Stimulated activated CD4-positive, alpha-beta T cell treated with anti-CD3 and anti-CD28 coated beads, Interleukin-15, amount 100 ng/mL, for 1 hour (primary cell): Measurements from ENCODE around the gene TMEM18.

Experiments
- DNase-seq, 2 donors: peaks; one replicate each; pipeline ENCODE4 v3.0.0-alpha.2; 2020; ENCODE audit warnings: low read depth in 1 of 2, low spot score in 1 of 2

Gene TMEM18

GRCh38 chr2:673615-674320 is 3.4 kb downstream of the TMEM18 start:
- DNase-seq, result no peak

GRCh38 chr2:673016-673415 is 4.2 kb downstream of the TMEM18 start:
- DNase-seq, result no peak

GRCh38 chr2:672606-672905 is 4.7 kb downstream of the TMEM18 start:
- DNase-seq, result no peak

DNA sequence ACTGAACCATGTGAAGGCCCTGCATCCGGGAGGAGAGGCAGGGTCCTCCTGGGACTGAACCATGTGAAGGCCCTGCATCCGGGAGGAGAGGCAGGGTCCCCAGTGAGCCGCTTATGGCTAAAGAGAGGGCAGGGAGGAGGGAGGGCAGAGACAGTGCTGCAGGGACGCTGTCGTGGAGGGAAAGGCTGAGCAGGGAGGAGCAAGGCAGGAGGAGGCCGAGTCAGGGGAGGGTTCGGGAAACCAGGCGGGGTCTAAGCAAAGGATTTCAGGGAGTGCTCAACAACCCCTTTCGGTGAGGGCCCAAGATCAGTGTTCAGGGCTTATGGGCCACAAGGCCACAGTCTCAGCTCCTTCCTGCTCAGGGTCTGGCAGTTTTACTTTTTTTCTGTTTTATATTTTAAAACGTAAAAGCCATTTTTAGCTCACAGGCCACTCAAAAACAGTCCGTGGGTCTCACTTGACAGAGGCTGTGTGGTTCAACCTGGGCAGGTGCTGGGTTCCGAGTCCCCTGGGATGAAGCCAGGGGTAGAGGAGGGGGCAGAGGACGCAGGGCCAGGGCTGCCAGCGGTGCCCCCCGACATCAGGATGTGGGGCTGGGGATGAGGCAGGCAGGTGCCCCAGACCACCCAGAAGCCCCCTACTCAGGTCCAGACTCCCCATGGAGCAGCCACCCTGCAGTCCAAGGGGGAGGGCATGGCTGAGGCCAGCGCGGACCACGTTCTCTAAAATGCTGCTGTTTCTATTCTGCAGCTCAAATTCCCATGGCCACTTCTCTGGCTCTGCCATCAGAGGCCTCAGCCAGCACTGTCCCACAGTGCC is 5.2 kb downstream of the TMEM18 start:
- DNase-seq, result no peak

GRCh38 chr2:671072-671471 is 6.1 kb downstream of the TMEM18 start:
- DNase-seq, result no peak

DNA sequence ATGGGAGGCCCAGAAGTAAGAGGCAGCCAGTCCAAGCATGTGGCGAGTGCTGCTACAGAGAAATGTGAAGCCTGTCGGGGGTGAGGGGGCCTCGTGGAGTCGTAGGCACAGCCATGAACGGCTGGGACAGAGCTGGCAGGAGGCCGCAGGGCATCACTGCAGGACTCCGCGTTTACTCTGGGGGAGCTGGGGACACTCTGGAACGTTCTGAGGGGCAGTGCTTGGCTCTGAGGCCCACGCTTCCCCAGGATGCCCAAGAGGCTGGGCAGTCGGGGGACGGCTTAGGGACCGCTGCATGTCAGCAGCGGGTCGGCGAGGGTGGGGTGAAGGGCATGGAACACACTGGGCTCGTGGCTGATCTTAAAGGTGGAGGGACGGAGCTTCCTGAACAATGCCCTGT is 6.6 kb downstream of the TMEM18 start:
- no peak for DNase-seq

- DNase-seq, result no peak
Observed at GRCh38 chr2:669323-669722, 7.9 kb downstream of the TMEM18 start.

- DNase-seq, result no peak
Observed at GRCh38 chr2:668000-668398, 9.2 kb downstream of the TMEM18 start.

DNA sequence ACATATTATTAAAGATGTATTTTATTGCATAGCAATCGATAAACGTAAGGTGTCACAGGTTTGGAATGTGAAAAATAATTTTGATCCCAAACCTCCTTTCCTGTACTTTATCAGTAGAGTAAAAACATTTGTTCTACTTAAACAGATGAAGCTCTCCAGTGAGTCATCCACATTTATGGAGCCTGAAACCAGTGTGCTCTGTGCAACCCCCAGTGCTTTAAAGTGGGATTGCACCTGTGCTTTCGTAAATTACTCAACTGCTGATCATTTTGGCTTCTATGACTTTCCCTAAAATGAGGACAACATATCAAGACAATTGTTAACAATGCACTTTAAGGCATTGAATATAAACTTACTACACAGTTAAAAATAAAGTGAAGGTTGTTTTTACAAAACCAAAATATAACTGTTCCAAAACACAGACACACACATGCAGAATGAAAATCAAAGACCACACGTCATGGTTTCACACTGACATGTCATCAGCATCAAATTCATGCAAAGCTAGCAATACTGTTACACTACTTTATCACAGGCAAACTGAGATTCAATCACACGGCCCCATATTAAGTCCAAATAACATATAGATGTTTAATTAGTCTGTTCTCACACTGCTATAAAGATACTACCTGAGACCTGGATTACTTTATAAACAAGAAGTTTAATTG is 9.7 kb downstream of the TMEM18 start:
- DNase-seq, result no peak

GRCh38 chr2:666441-666840 is 10.8 kb downstream of the TMEM18 start:
- DNase-seq, result no peak

DNA sequence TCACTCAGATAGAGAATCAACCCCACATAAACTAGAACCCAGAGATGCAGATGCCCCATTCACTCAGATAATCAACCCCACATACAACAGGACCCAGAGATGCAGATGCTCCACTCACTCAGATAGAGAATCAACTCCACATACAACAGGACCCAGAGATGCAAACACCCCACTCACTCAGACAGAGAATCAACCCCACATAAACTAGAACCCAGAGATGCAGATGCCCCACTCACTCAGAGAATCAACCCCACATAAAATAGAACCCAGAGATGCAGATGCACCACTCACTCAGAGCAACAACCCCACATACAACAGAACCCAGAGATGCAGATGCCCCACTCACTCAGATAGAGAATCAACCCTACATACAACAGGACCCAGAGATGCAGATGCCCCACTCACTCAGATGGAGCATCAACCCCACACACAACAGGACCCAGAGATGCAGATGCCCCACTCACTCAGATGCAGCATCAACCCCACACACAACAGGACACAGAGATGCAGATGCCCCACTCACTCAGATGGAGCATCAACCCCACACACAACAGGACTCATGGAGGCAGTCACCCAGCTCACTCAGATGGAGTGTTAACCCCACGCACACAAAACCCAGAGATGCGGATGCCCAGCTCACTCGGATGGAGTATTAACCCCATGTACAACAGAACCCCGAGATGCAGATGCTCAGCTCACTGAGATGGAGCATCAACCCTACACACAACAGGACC is 11.7 kb downstream of the TMEM18 start:
- no peak for DNase-seq

DNA sequence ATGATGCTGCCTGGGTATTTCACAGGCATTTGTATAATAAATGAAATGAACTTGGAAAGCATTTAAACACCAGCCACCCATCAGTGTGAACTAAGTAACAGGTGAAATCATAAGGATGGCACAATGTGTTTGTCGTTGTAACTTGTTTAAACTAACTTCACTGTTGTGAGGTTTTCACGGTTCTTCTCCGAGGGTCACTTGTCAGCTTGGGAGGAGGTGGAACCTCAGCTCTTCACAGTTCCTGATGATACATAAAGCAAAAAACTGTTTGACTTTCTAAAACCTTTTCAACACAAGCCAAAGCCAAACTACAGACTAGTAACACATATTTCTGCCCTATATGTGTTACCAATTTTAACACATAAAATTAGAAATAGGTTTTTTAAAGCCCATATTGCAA is 13.1 kb downstream of the TMEM18 start:
- DNase-seq, result no peak

DNA sequence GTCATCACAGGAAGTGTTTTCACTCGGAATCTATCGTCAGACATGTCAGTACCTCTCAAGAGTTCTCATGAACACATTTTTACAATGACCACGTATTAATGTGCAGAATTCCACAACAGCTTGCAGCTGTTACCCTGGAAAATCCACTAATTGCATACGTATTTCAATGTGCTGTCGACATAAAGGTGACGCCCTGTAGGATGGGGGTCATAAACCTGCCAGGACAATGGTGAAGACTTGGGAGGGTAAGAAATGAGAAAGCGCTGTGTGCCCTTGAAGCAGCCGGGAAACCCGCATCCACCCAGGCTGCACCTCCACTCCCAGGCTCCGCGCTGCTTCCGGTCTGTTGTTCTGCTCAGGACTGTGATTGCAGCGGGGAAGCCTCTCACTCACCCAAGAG is 14.0 kb downstream of the TMEM18 start:
- no peak for DNase-seq

DNA sequence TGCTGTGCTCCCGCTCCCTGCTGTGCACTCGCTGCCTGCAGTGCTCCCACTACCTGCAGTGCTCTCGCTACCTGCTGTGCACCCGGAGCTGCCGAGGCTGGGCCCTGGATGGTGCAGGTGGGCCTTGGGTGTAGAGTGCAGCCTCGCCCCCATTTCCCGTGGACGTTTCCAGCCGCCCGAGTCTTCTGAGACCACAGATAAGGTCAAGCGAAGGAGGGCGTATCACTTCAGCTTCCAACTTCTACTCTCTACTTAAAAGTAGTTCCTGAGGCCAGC is 15.9 kb downstream of the TMEM18 start:
- no peak for DNase-seq

DNA sequence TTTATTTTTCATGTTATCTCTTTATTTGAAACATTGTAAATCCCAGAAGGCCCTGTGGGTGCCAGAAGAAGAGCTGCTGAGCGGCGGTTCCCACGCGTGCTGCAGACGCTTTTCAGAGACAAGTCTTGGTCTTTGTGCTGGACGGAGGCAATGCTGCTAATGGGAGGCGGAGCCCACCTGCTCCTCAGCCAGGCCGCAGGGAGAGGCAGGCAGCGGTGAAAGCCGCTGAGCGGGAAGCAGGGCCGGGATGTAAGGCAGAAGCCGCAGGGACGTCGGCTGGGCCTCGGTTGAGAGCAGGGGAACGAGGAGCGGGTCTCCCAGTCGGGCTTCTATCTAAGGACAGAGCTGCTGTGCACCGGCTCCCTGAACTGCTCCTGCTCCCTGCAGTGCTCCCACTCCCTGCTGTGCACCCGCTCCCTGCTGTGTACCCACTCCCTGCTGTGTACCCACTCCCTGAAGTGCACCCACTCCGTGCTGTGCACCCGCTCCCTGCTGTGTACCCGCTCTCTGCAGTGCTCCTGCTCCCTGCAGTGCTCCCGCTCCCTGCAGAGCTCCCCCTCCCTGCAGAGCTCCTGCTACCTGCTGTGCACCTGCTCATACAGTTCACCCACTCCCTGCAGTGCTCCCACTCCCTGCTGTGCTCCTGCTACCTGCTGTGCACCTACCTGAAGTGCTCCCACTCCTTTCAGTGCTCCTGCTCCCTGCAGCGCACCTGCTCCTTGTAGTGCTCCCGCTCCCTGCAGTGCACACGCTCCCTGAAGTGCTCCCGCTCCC is 16.4 kb downstream of the TMEM18 start:
- no peak for DNase-seq

DNA sequence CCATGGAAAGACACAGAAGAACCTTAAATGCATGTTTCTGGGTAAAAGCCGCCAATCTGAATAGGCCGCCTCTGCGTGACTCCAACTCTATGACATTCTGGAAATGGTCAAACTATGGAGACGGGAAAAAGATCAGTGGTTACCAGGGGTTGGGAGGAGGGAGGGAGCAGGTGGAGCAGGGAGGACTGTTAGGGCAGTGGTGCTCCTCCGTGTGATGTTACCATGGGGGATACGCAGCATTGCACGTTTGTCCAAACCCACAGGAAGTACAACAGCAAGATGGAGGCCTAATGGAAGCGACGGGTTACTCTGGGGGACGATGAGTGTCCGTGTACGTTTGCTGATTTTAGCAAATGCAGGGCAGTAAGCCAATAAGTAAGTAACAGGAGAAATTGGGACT is 17.2 kb downstream of the TMEM18 start:
- no peak for DNase-seq

- no peak for DNase-seq
Observed at GRCh38 chr2:658426-658825, 18.8 kb downstream of the TMEM18 start.

DNA sequence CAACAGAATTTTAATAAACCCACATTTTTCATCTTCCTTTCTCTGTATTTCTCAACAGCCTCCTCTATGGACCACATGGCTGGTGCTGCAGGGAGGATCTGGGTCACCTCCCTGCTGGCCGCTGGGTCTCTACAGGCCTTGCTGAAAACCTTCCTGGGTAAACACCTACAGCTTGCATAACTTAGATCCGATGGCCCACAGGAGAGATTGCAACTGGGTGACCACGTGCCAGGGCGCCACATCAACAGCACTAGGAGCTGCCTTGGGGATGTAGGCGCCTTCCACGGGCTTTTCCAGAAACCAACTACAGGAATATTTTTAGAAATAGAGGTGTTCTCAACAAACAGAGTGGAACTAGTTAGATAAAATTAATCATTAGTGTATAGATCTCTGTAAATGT is 19.4 kb downstream of the TMEM18 start:
- DNase-seq, result no peak

DNA sequence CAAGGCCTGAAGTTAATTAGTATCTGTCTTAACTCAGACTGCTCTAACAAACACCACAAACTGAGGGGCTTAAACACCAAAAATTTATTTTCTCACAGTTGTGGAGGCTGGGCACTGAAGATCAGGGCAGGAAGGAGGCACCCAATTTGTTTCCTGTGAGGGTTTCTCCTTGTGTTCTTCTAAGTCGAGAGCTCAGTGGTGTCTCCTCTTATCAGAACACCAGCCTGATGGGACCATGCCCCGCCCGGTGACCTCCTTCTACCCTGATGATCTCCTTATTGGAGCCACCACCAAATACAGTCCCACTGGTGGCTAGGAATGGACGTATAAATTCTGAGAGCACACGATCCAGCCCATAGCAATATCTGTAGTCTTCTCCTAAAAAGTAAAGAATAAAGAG is 20.5 kb downstream of the TMEM18 start:
- DNase-seq, result no peak

DNA sequence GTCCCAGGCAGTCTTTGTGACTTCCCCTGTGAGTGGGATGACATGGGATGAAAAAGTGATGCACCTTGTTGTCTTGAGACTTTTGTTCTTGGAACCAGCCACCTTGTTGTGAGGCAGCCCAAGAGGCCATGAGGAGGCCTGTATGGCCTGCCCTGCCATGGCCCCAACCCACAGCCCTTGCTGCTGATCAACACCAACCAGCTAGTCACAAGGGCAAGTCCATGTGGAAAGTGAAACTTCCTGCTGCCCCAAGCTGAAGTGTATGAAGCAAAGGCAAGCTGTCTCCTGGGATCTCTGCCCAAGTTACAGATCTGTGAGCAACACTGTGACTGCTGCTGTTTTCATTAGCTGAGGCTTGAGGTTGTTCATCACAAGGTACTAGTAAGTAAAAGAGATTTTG is 21.6 kb downstream of the TMEM18 start:
- no peak for DNase-seq

DNA sequence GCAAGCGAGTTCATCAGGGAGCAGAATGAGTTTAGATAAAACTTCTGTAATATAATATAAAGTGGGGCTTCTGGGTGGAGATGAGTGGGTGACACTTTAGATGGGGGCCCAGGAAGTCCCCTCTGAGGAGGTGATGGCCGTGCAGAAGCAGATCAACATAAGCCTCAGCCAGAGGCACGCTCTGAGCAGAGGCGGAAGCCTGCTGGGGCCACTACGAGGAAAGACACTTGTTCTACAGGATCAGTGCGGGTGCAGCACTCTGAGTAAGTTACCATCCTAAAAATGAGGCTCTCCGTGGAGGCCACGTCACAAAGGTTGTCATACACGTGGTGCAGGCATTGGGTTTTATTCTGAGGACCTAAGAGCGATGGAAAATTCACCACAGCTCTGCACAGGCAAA is 22.3 kb downstream of the TMEM18 start:
- no peak for DNase-seq
